HG03280 (cell line): Measurements from ENCODE around the gene VIM.

Experiments
- ATAC-seq: cut with Tn5 transposase; IDR thresholded peaks from one replicate; pipeline ENCODE4 v1.9.1; 2021; ENCODE audit warnings: mild to moderate bottlenecking, moderate library complexity; ENCODE audit not compliant: unreplicated experiment

The VIM gene

GRCh38 chr10:17228091-17229015, at the start of gene VIM:
TSS of gene VIM (plus strand) at chr10:17228241. CDS start at chr10:17229423, 1,182 bp downstream.
- peak; percentile 34 for ATAC-seq

- no peak for ATAC-seq
Observed at GRCh38 chr10:17179002-17179401, 49.0 kb upstream of the VIM start.

GRCh38 chr10:17181110-17181509, 46.9 kb upstream of the VIM start:
- no peak for ATAC-seq

- ATAC-seq: no peak
Observed at GRCh38 chr10:17181751-17182150, 46.3 kb upstream of the VIM start.

- no peak for ATAC-seq
Observed at GRCh38 chr10:17183110-17183509, 44.9 kb upstream of the VIM start.

GRCh38 chr10:17185873-17186272, 42.2 kb upstream of the VIM start:
- ATAC-seq: no peak

GRCh38 chr10:17188644-17189172, 39.3 kb upstream of the VIM start:
- ATAC-seq: no peak

- ATAC-seq: no peak
Observed at GRCh38 chr10:17190602-17191001, 37.4 kb upstream of the VIM start.

GRCh38 chr10:17195083-17195482, 33.0 kb upstream of the VIM start:
- no peak for ATAC-seq

GRCh38 chr10:17196045-17196444, 32.0 kb upstream of the VIM start:
- ATAC-seq: no peak

GRCh38 chr10:17196573-17196972, 31.5 kb upstream of the VIM start:
- ATAC-seq: no peak

- ATAC-seq: no peak
Observed at GRCh38 chr10:17199351-17199804, 28.7 kb upstream of the VIM start.

GRCh38 chr10:17200001-17200911, 27.8 kb upstream of the VIM start:
- ATAC-seq: no peak

GRCh38 chr10:17200912-17201793, 26.9 kb upstream of the VIM start, which contains the start of gene TRDMT1:
TSS of gene TRDMT1 (minus strand) at chr10:17201672. CDS start at chr10:17201634, 38 bp downstream.
- ATAC-seq: peak; percentile 92

- ATAC-seq: no peak
Observed at GRCh38 chr10:17201794-17202116, 26.3 kb upstream of the VIM start.

- no peak for ATAC-seq
Observed at GRCh38 chr10:17202506-17202905, 25.5 kb upstream of the VIM start.

GRCh38 chr10:17202999-17203398, 25.0 kb upstream of the VIM start:
- ATAC-seq: no peak

GRCh38 chr10:17203416-17203815, 24.6 kb upstream of the VIM start:
- ATAC-seq: no peak

- no peak for ATAC-seq
Observed at GRCh38 chr10:17206210-17206709, 21.8 kb upstream of the VIM start.

GRCh38 chr10:17208476-17208875, 19.6 kb upstream of the VIM start:
- ATAC-seq: no peak
